ENCODE data around the gene SYNPR. TPM values are rescaled to one million over a fixed set of nuclear protein-coding genes. Genes with fewer than 3 reads are reported as not detected.

SYNPR gene
- total and polyA plus RNA-seq, 2 donors, result 0.09 to 0.18 TPM

GRCh38 chr3:63559884-63560283 is 281.8 kb downstream of the SYNPR start:
- Histone ChIP-seq H3K9me3 (ENCODE audit: control insufficient read depth in 2 of 2, insufficient read depth in 1 of 2, low read length in 1 of 2) (no peaks in the 10 kb centered on the region), H3K27me3 (ENCODE audit: control insufficient read depth in 2 of 2, insufficient read depth in 1 of 2, low read length in 1 of 2) (no peaks in the 10 kb centered on the region), H3K4me1 (ENCODE audit: control insufficient read depth in 2 of 2, insufficient read depth in 2 of 2, low read length in 2 of 2) (no peaks in the 10 kb centered on the region), H3K4me3 (ENCODE audit: low read length in 2 of 2) (no peak overlapping the region), H3K36me3 (ENCODE audit: control insufficient read depth in 2 of 2, insufficient read depth in 2 of 2, low read length in 1 of 2) (no peaks in the 10 kb centered on the region), H3K27ac (ENCODE audit: low read depth in 1 of 2, low read length in 1 of 2) (no peak overlapping the region)
- WGBS, result 78% methylated on average over 2 of the region's 2 CpGs
- no peak for DNase-seq (ENCODE audit: low read depth in 6 of 9, low spot score in 9 of 9)

- no peaks in the 10 kb centered on the region for H3K9me3 ChIP-seq (ENCODE audit: control insufficient read depth in 2 of 2, insufficient read depth in 1 of 2, low read length in 1 of 2)
- no peaks in the 10 kb centered on the region for H3K27me3 ChIP-seq (ENCODE audit: control insufficient read depth in 2 of 2, insufficient read depth in 1 of 2, low read length in 1 of 2)
- H3K27ac ChIP-seq (ENCODE audit: low read depth in 1 of 2, low read length in 1 of 2), result no peak overlapping the region
- no peak overlapping the region for H3K4me3 ChIP-seq (ENCODE audit: low read length in 2 of 2)
- H3K36me3 ChIP-seq (ENCODE audit: control insufficient read depth in 2 of 2, insufficient read depth in 2 of 2, low read length in 1 of 2), result no peaks in the 10 kb centered on the region
- DNase-seq (ENCODE audit: low read depth in 6 of 9, low spot score in 9 of 9), result no peak
- WGBS, result 32% methylated on average over 1 of the region's 1 CpG
- H3K4me1 ChIP-seq (ENCODE audit: control insufficient read depth in 2 of 2, insufficient read depth in 2 of 2, low read length in 2 of 2), result no peaks in the 10 kb centered on the region
Measured at GRCh38 chr3:63561879-63562278, 283.8 kb downstream of the SYNPR start.

- no peak overlapping the region for H3K4me3 ChIP-seq (ENCODE audit: low read length in 2 of 2)
- H3K27ac ChIP-seq (ENCODE audit: low read depth in 1 of 2, low read length in 1 of 2), result no peak overlapping the region
Measured at GRCh38 chr3:63562323-63562722, 284.2 kb downstream of the SYNPR start.

GRCh38 chr3:63563572-63563971 is 285.5 kb downstream of the SYNPR start:
- Histone ChIP-seq H3K27ac (ENCODE audit: low read depth in 1 of 2, low read length in 1 of 2) (no peak overlapping the region), H3K27me3 (ENCODE audit: control insufficient read depth in 2 of 2, insufficient read depth in 1 of 2, low read length in 1 of 2) (no peaks in the 10 kb centered on the region), H3K4me1 (ENCODE audit: control insufficient read depth in 2 of 2, insufficient read depth in 2 of 2, low read length in 2 of 2) (no peaks in the 10 kb centered on the region), H3K4me3 (ENCODE audit: low read length in 2 of 2) (no peak overlapping the region), H3K9me3 (ENCODE audit: control insufficient read depth in 2 of 2, insufficient read depth in 1 of 2, low read length in 1 of 2) (no peaks in the 10 kb centered on the region), H3K36me3 (ENCODE audit: control insufficient read depth in 2 of 2, insufficient read depth in 2 of 2, low read length in 1 of 2) (no peaks in the 10 kb centered on the region)
- no peak for DNase-seq (ENCODE audit: low read depth in 6 of 9, low spot score in 9 of 9)

More at GRCh38 chr3:63562323-63562722, 284.2 kb downstream of the SYNPR start:
- Histone ChIP-seq H3K9me3 (ENCODE audit: control insufficient read depth in 2 of 2, insufficient read depth in 1 of 2, low read length in 1 of 2) (no peaks in the 10 kb centered on the region), H3K27me3 (ENCODE audit: control insufficient read depth in 2 of 2, insufficient read depth in 1 of 2, low read length in 1 of 2) (no peaks in the 10 kb centered on the region), H3K36me3 (ENCODE audit: control insufficient read depth in 2 of 2, insufficient read depth in 2 of 2, low read length in 1 of 2) (no peaks in the 10 kb centered on the region), H3K4me1 (ENCODE audit: control insufficient read depth in 2 of 2, insufficient read depth in 2 of 2, low read length in 2 of 2) (no peaks in the 10 kb centered on the region)
- DNase-seq (ENCODE audit: low read depth in 6 of 9, low spot score in 9 of 9), result no peak
- 59% methylated on average over 4 of the region's 4 CpGs for WGBS

- H3K36me3 ChIP-seq (ENCODE audit: control insufficient read depth in 2 of 2, insufficient read depth in 2 of 2, low read length in 1 of 2), result no peaks in the 10 kb centered on the region
- H3K9me3 ChIP-seq (ENCODE audit: control insufficient read depth in 2 of 2, insufficient read depth in 1 of 2, low read length in 1 of 2), result no peaks in the 10 kb centered on the region
- H3K27me3 ChIP-seq (ENCODE audit: control insufficient read depth in 2 of 2, insufficient read depth in 1 of 2, low read length in 1 of 2), result no peaks in the 10 kb centered on the region
- DNase-seq (ENCODE audit: low read depth in 6 of 9, low spot score in 9 of 9), result no peak
- WGBS, result 73% methylated on average over 6 of the region's 6 CpGs
- no peak overlapping the region for H3K4me3 ChIP-seq (ENCODE audit: low read length in 2 of 2)
- no peak overlapping the region for H3K27ac ChIP-seq (ENCODE audit: low read depth in 1 of 2, low read length in 1 of 2)
- no peaks in the 10 kb centered on the region for H3K4me1 ChIP-seq (ENCODE audit: control insufficient read depth in 2 of 2, insufficient read depth in 2 of 2, low read length in 2 of 2)
Measured at GRCh38 chr3:63565220-63565619, 287.1 kb downstream of the SYNPR start.

- Histone ChIP-seq H3K4me1 (ENCODE audit: control insufficient read depth in 2 of 2, insufficient read depth in 2 of 2, low read length in 2 of 2) (no peaks in the 10 kb centered on the region), H3K36me3 (ENCODE audit: control insufficient read depth in 2 of 2, insufficient read depth in 2 of 2, low read length in 1 of 2) (no peaks in the 10 kb centered on the region), H3K9me3 (ENCODE audit: control insufficient read depth in 2 of 2, insufficient read depth in 1 of 2, low read length in 1 of 2) (no peaks in the 10 kb centered on the region), H3K27ac (ENCODE audit: low read depth in 1 of 2, low read length in 1 of 2) (no peak overlapping the region), H3K27me3 (ENCODE audit: control insufficient read depth in 2 of 2, insufficient read depth in 1 of 2, low read length in 1 of 2) (no peaks in the 10 kb centered on the region), H3K4me3 (ENCODE audit: low read length in 2 of 2) (no peak overlapping the region)
- no peak for DNase-seq (ENCODE audit: low read depth in 6 of 9, low spot score in 9 of 9)
- 61% methylated on average over 3 of the region's 3 CpGs for WGBS
Measured at GRCh38 chr3:63571682-63572081, 293.6 kb downstream of the SYNPR start.

- Histone ChIP-seq H3K27ac (ENCODE audit: low read depth in 1 of 2, low read length in 1 of 2) (no peak overlapping the region), H3K27me3 (ENCODE audit: control insufficient read depth in 2 of 2, insufficient read depth in 1 of 2, low read length in 1 of 2) (no peaks in the 10 kb centered on the region), H3K36me3 (ENCODE audit: control insufficient read depth in 2 of 2, insufficient read depth in 2 of 2, low read length in 1 of 2) (no peaks in the 10 kb centered on the region), H3K9me3 (ENCODE audit: control insufficient read depth in 2 of 2, insufficient read depth in 1 of 2, low read length in 1 of 2) (no peaks in the 10 kb centered on the region), H3K4me1 (ENCODE audit: control insufficient read depth in 2 of 2, insufficient read depth in 2 of 2, low read length in 2 of 2) (no peaks in the 10 kb centered on the region), H3K4me3 (ENCODE audit: low read length in 2 of 2) (no peak overlapping the region)
- DNase-seq (ENCODE audit: low read depth in 6 of 9, low spot score in 9 of 9), result no peak
- WGBS, result 85% methylated on average over 2 of the region's 2 CpGs
Measured at GRCh38 chr3:63576846-63577245, 298.7 kb downstream of the SYNPR start.

- no peaks in the 10 kb centered on the region for H3K9me3 ChIP-seq (ENCODE audit: control insufficient read depth in 2 of 2, insufficient read depth in 1 of 2, low read length in 1 of 2)
- no peaks in the 10 kb centered on the region for H3K36me3 ChIP-seq (ENCODE audit: control insufficient read depth in 2 of 2, insufficient read depth in 2 of 2, low read length in 1 of 2)
- H3K4me1 ChIP-seq (ENCODE audit: control insufficient read depth in 2 of 2, insufficient read depth in 2 of 2, low read length in 2 of 2), result no peaks in the 10 kb centered on the region
- no peak overlapping the region for H3K27ac ChIP-seq (ENCODE audit: low read depth in 1 of 2, low read length in 1 of 2)
- H3K4me3 ChIP-seq (ENCODE audit: low read length in 2 of 2), result no peak overlapping the region
- H3K27me3 ChIP-seq (ENCODE audit: control insufficient read depth in 2 of 2, insufficient read depth in 1 of 2, low read length in 1 of 2), result no peaks in the 10 kb centered on the region
- WGBS, result 43% methylated on average over 2 of the region's 2 CpGs
- DNase-seq (ENCODE audit: low read depth in 6 of 9, low spot score in 9 of 9), result no peak
Measured at GRCh38 chr3:63578858-63579257, 300.8 kb downstream of the SYNPR start.

- H3K9me3 ChIP-seq (ENCODE audit: control insufficient read depth in 2 of 2, insufficient read depth in 1 of 2, low read length in 1 of 2), result no peaks in the 10 kb centered on the region
- no peaks in the 10 kb centered on the region for H3K4me1 ChIP-seq (ENCODE audit: control insufficient read depth in 2 of 2, insufficient read depth in 2 of 2, low read length in 2 of 2)
- 79% methylated on average over 2 of the region's 2 CpGs for WGBS
- no peaks in the 10 kb centered on the region for H3K27me3 ChIP-seq (ENCODE audit: control insufficient read depth in 2 of 2, insufficient read depth in 1 of 2, low read length in 1 of 2)
- no peak overlapping the region for H3K4me3 ChIP-seq (ENCODE audit: low read length in 2 of 2)
- no peak for DNase-seq (ENCODE audit: low read depth in 6 of 9, low spot score in 9 of 9)
- no peak overlapping the region for H3K27ac ChIP-seq (ENCODE audit: low read depth in 1 of 2, low read length in 1 of 2)
- H3K36me3 ChIP-seq (ENCODE audit: control insufficient read depth in 2 of 2, insufficient read depth in 2 of 2, low read length in 1 of 2), result no peaks in the 10 kb centered on the region
Measured at GRCh38 chr3:63580151-63580550, 302.0 kb downstream of the SYNPR start.

- no peak overlapping the region for H3K27ac ChIP-seq (ENCODE audit: low read depth in 1 of 2, low read length in 1 of 2)
- H3K9me3 ChIP-seq (ENCODE audit: control insufficient read depth in 2 of 2, insufficient read depth in 1 of 2, low read length in 1 of 2), result no peaks in the 10 kb centered on the region
- WGBS, result 88% methylated on average over 3 of the region's 3 CpGs
- no peaks in the 10 kb centered on the region for H3K27me3 ChIP-seq (ENCODE audit: control insufficient read depth in 2 of 2, insufficient read depth in 1 of 2, low read length in 1 of 2)
- no peaks in the 10 kb centered on the region for H3K36me3 ChIP-seq (ENCODE audit: control insufficient read depth in 2 of 2, insufficient read depth in 2 of 2, low read length in 1 of 2)
- H3K4me1 ChIP-seq (ENCODE audit: control insufficient read depth in 2 of 2, insufficient read depth in 2 of 2, low read length in 2 of 2), result no peaks in the 10 kb centered on the region
- H3K4me3 ChIP-seq (ENCODE audit: low read length in 2 of 2), result no peak overlapping the region
- no peak for DNase-seq (ENCODE audit: low read depth in 6 of 9, low spot score in 9 of 9)
Measured at GRCh38 chr3:63582943-63583500, 304.9 kb downstream of the SYNPR start.

Measured in thymus (tissue), 11 donors.